Lung (tissue), 12 donors: ENCODE results near the gene PPM1H. TPM values are rescaled to one million over a fixed set of nuclear protein-coding genes. Genes with fewer than 3 reads are reported as not detected.

ENCODE experiments used
- ATAC-seq: fragments of 200-7000 bp; cut with Tn5 transposase; one replicate; pipeline ENCODE4 v1.9.1; 2020; ENCODE audit warnings: moderate number of reproducible peaks; ENCODE audit not compliant: insufficient read depth, low FRiP score
- DNase-seq, 3 donors: peaks; one replicate each; pipeline ENCODE4 v3.0.0-alpha.2; 2013 to 2017
- H3K27ac ChIP-seq, 2 donors: one replicate each; pipeline ENCODE4 v1.5.1; 2013; ENCODE audit warnings: mild to moderate bottlenecking in 2 of 2, moderate library complexity in 2 of 2, control low read depth in 1 of 2, inconsistent platforms in 1 of 2, low read depth in 1 of 2, low read length in 1 of 2
- H3K27me3 ChIP-seq, 3 donors: one replicate each; pipeline ENCODE4 v1.5.1; 2013; ENCODE audit warnings: low read length in 2 of 3; ENCODE audit not compliant: control insufficient read depth in 3 of 3, insufficient read depth in 3 of 3
- H3K36me3 ChIP-seq, 4 donors: one replicate each; pipeline ENCODE4 v1.5.1; 2013; ENCODE audit warnings: low read length in 4 of 4, mild to moderate bottlenecking in 1 of 4, moderate library complexity in 1 of 4; ENCODE audit not compliant: control insufficient read depth in 4 of 4, insufficient read depth in 4 of 4
- H3K4me1 ChIP-seq, 5 donors: one replicate each; pipeline ENCODE4 v1.5.1; 2013; ENCODE audit warnings: low read length in 5 of 5, mild to moderate bottlenecking in 2 of 5, moderate library complexity in 1 of 5; ENCODE audit not compliant: control insufficient read depth in 5 of 5, insufficient read depth in 5 of 5
- H3K4me3 ChIP-seq: one replicate; pipeline ENCODE4 v1.5.1; 2013; ENCODE audit warnings: mild to moderate bottlenecking, control low read depth, moderate library complexity
- H3K9ac ChIP-seq, 2 donors: one replicate each; pipeline ENCODE4 v1.5.1; 2013; ENCODE audit warnings: low read length in 2 of 2, control low read depth in 1 of 2; ENCODE audit not compliant: insufficient read depth in 1 of 2
- H3K9me3 ChIP-seq, 4 donors: one replicate each; pipeline ENCODE4 v1.5.1; 2013; ENCODE audit warnings: low read length in 3 of 4, mild to moderate bottlenecking in 1 of 4, moderate library complexity in 1 of 4; ENCODE audit not compliant: control insufficient read depth in 4 of 4, insufficient read depth in 3 of 4
- CTCF ChIP-seq: IDR thresholded peaks from 2 replicates; pipeline ENCODE4 v1.5.1; 2012; ENCODE audit warnings: mild to moderate bottlenecking; ENCODE audit errors: control extremely low read depth, extremely low read depth
- WGBS, 2 donors: extraction: QIAGEN DNeasy Blood & Tissue Kit; methylation state at CpG; one replicate each; pipeline ENCODE4 v1.1.7; 2013; 5-methylcytosine and 5-hydroxymethylcytosine counted together
- polyA plus RNA-seq, 2 donors: library from polyadenylated mRNA; stranded (reverse); fragments of 200-250 nt; gene quantifications; one replicate each; pipeline ENCODE4 v1.2.1, GENCODE V29; 2013
- total RNA-seq, 2 donors: library from RNA; depleted of rRNA in 1 of 2; stranded (reverse); fragments of >200 nt in 1 of 2; gene quantifications; one replicate each; pipeline ENCODE4 v1.2.1, GENCODE V29; 2014 to 2021
- donor health status: control.
- donor health status: control.
- donor health status: Bipolar disorder and iron deficiency.
- donor health status: healthy.
- donor health status: DM: yes; HTN: yes; CAD: no.

PPM1H gene
- total and polyA plus RNA-seq, 4 donors, result 2.0 to 11.2 (median 5.7) TPM

- DNase-seq (no peak), ATAC-seq (no peak)
- TF ChIP-seq CTCF, result no peak
- 91 to 97% methylated on average over 7 of the region's 7 CpGs for WGBS, 2 donors
- no peak overlapping the region for H3K9ac ChIP-seq
- no peak overlapping the region for H3K4me3 ChIP-seq
- no peak overlapping the region for H3K27ac ChIP-seq
- H3K27me3 ChIP-seq, result no peaks in the 10 kb centered on the region
- H3K9me3 ChIP-seq, result peaks cover 0 to 15% (median 0%) of the 10 kb centered on the region in 4 donors
- H3K36me3 ChIP-seq, result no peaks in the 10 kb centered on the region
- H3K4me1 ChIP-seq, result peaks cover 0 to 15% (median 6%) of the 10 kb centered on the region in 5 donors
Measured at GRCh38 chr12:62677355-62677754, 257.6 kb downstream of the PPM1H start.

GRCh38 chr12:62676521-62677307, 258.2 kb downstream of the PPM1H start:
- DNase-seq, result no peak
- no peaks in the 10 kb centered on the region for H3K36me3 ChIP-seq
- no peak for TF ChIP-seq CTCF

DNA sequence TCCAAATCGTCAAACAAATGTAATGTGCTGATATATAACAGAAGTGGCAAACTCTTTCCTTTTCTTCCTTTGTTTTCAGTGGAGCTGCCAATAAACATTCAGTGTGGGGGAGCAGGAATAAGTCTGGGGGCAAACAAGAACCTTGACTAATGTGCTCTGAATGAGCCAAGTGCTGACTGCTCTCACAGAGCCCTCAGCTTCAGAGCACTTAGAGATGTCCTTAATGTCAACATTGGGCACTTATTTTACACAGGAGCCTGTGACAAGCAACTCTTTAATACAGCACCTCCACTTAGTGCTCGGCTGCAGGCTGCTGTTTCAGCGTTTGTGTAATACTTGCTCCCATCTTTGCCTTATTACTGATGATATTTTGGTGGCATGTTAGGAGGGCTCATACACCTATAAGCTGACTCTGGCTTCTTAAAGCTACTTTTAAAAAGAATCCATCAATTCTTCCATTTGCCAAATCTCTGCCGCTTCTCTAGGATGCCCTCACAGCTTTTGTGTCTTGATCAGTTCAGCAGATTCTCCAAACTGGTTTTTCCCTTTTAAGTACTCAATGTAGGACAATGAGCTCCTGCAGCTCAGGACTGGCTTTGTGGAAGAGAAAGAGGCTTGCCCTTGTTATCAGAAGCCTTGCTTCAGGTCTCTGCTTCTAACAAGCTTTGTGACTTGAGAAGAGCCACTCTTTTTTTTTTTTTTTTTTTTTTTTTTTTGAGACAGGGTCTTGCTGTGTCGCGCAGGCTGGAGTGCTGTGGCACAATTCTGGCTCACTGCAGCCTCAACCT, 261.7 kb downstream of the PPM1H start:
- TF ChIP-seq CTCF, result no peak
- peaks cover 0 to 15% (median 0%) of the 10 kb centered on the region in 4 donors for H3K9me3 ChIP-seq
- peaks cover 0 to 8% (median 2%) of the 10 kb centered on the region in 5 donors for H3K4me1 ChIP-seq
- H3K27me3 ChIP-seq, result no peaks in the 10 kb centered on the region
- peak in 2 of 3 donors; percentile 17 to 52 for DNase-seq
- 69 to 76% methylated on average over 6 of the region's 6 CpGs for WGBS, 2 donors
- no peak for ATAC-seq
- H3K4me3 ChIP-seq, result no peak overlapping the region
- no peaks in the 10 kb centered on the region for H3K36me3 ChIP-seq
- no peak overlapping the region for H3K27ac ChIP-seq
- no peak overlapping the region for H3K9ac ChIP-seq

More at GRCh38 chr12:62676521-62677307, 258.2 kb downstream of the PPM1H start:
- Histone ChIP-seq H3K27me3 (no peaks in the 10 kb centered on the region), H3K4me1 (peaks cover 0 to 15% (median 6%) of the 10 kb centered on the region in 5 donors), H3K4me3 (no peak overlapping the region), H3K9me3 (peaks cover 0 to 15% (median 0%) of the 10 kb centered on the region in 4 donors), H3K27ac (no peak overlapping the region), H3K9ac (no peak overlapping the region)
- no peak for ATAC-seq
- WGBS, 2 donors, result 96 to 97% methylated on average over 11 of the region's 11 CpGs
